ENCODE measurements around the gene TRIM29.

Gene TRIM29

GRCh38 chr11:120168960-120169681 is 31.2 kb upstream of the TRIM29 start:
- Mint-ChIP-seq H3K27me3 (ENCODE audit: low read depth) (peaks cover 64% of the 10 kb centered on the region), H3K36me3 (ENCODE audit: low read depth) (no peaks in the 10 kb centered on the region), H3K4me1 (peaks cover 22% of the 10 kb centered on the region), H3K4me3 (peak overlapping the region; percentile 78 to 83 (median 82)), H3K9me3 (peaks cover 23% of the 10 kb centered on the region), H3K27ac (peak overlapping the region in 1 of 3 experiments; percentile 33)
- peak; percentile 95 to 99 (median 98) for TF ChIP-seq CTCF (IDR thresholded peaks at IDR 0.05; ENCODE audit: unreplicated experiment in 3 of 3)

- Mint-ChIP-seq H3K27me3 (ENCODE audit: low read depth) (peaks cover 64% of the 10 kb centered on the region), H3K36me3 (ENCODE audit: low read depth) (no peaks in the 10 kb centered on the region), H3K4me3 (peak overlapping the region; percentile 78 to 83 (median 82)), H3K4me1 (peaks cover 15% of the 10 kb centered on the region), H3K9me3 (peaks cover 23% of the 10 kb centered on the region), H3K27ac (peak overlapping the region in 1 of 3 experiments; percentile 33)
- no peak for TF ChIP-seq CTCF (IDR thresholded peaks at IDR 0.05; ENCODE audit: unreplicated experiment in 3 of 3)
Observed at GRCh38 chr11:120168108-120168959, 30.4 kb upstream of the TRIM29 start.

GRCh38 chr11:120167659-120168058 is 29.7 kb upstream of the TRIM29 start:
- Mint-ChIP-seq H3K36me3 (ENCODE audit: low read depth) (no peaks in the 10 kb centered on the region), H3K4me3 (peak overlapping the region in 1 of 3 experiments; percentile 40), H3K27ac (no peak overlapping the region), H3K4me1 (peaks cover 8% of the 10 kb centered on the region), H3K9me3 (peaks cover 23% of the 10 kb centered on the region), H3K27me3 (ENCODE audit: low read depth) (peaks cover 59% of the 10 kb centered on the region)
- no peak for TF ChIP-seq CTCF (IDR thresholded peaks at IDR 0.05; ENCODE audit: unreplicated experiment in 3 of 3)

- no peaks in the 10 kb centered on the region for H3K36me3 Mint-ChIP-seq (ENCODE audit: low read depth)
- no peaks in the 10 kb centered on the region for H3K4me1 Mint-ChIP-seq
- H3K4me3 Mint-ChIP-seq = no peak overlapping the region
- peaks cover 27% of the 10 kb centered on the region for H3K9me3 Mint-ChIP-seq
- TF ChIP-seq CTCF (IDR thresholded peaks at IDR 0.05; ENCODE audit: unreplicated experiment in 3 of 3) = no peak
- H3K27me3 Mint-ChIP-seq (ENCODE audit: low read depth) = peaks cover 15% of the 10 kb centered on the region
- no peak overlapping the region for H3K27ac Mint-ChIP-seq
Observed at GRCh38 chr11:120160436-120160835, 22.5 kb upstream of the TRIM29 start.

- Mint-ChIP-seq H3K36me3 (ENCODE audit: low read depth) (no peaks in the 10 kb centered on the region), H3K9me3 (peaks cover 24% of the 10 kb centered on the region), H3K4me3 (no peak overlapping the region), H3K27me3 (ENCODE audit: low read depth) (peaks cover 16% of the 10 kb centered on the region), H3K27ac (no peak overlapping the region), H3K4me1 (no peaks in the 10 kb centered on the region)
- no peak for TF ChIP-seq CTCF (IDR thresholded peaks at IDR 0.05; ENCODE audit: unreplicated experiment in 3 of 3)
Observed at GRCh38 chr11:120153221-120153620, 15.3 kb upstream of the TRIM29 start.
